ENCODE data around the gene HNRNPH1.

DNA sequence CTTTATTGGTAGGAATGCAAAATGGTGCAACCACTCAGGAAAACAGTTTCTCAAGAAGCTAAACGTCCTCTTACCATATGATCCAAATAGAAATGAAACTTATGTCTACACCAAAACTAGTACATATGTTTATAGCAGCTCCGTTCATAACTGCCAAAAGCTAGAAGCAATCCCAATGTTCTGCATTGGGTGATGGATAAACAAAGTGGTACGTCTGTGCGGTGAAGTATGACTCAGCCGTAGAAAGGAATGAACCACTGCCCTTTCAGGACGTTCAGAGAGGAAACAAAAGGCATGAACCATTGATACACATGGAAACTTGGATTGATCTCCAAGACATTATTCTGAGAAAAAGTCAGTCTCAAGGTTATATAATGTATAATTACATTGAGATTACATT is 27.6 kb downstream of the HNRNPH1 start:
- TF ChIP-seq CTCF (IDR thresholded peaks at IDR 0.05; ENCODE audit: poor library complexity, severe bottlenecking) (no peak), EP300 (conservative IDR thresholded peaks at IDR 0.05; ENCODE audit: poor library complexity, severe bottlenecking) (no peak), RAD21 (conservative IDR thresholded peaks at IDR 0.05) (no peak)

Measured in neural cell (in vitro differentiated cells).